ENCODE measurements around the gene UBR1.
"Not testable (repeated sequence)": the region's sequence is repeated elsewhere in the genome, so short reads cannot be mapped to it uniquely, and the experiment has no call there.

Gene UBR1

GRCh38 chr15:42893911-42894310 lies 211.9 kb downstream of the UBR1 start:
- DNase-seq: not testable (repeated sequence)

Measured in CD4-positive, alpha-beta T cell treated with Interleukin-4 for 1 hour (primary cell).